Activated CD8-positive, alpha-beta memory T cell treated with anti-CD3 and anti-CD28 coated beads for 24 hours (primary cell): Measurements from ENCODE around the gene TTN.

ENCODE experiments used
- DNase-seq: peaks from one replicate; pipeline ENCODE4 v3.0.0-alpha.2; 2020

The TTN gene

GRCh38 chr2:178641498-178641897 is 165.7 kb downstream of the TTN start:
- DNase-seq = no peak

GRCh38 chr2:178635897-178636296 is 171.3 kb downstream of the TTN start:
- DNase-seq = no peak

GRCh38 chr2:178632729-178633128 is 174.5 kb downstream of the TTN start:
- DNase-seq = no peak

GRCh38 chr2:178630581-178630980 is 176.6 kb downstream of the TTN start:
- no peak for DNase-seq

- no peak for DNase-seq
Observed at GRCh38 chr2:178629463-178629862, 177.8 kb downstream of the TTN start.

- DNase-seq = no peak
Observed at GRCh38 chr2:178628605-178629004, 178.6 kb downstream of the TTN start.

- DNase-seq = no peak
Observed at GRCh38 chr2:178627401-178627800, 179.8 kb downstream of the TTN start.

- DNase-seq = no peak
Observed at GRCh38 chr2:178615969-178616368, 191.3 kb downstream of the TTN start.

GRCh38 chr2:178602901-178603300 is 204.3 kb downstream of the TTN start:
- DNase-seq = no peak

- DNase-seq = no peak
Observed at GRCh38 chr2:178592655-178593054, 214.6 kb downstream of the TTN start.

- no peak for DNase-seq
Observed at GRCh38 chr2:178589335-178589734, 217.9 kb downstream of the TTN start.

- no peak for DNase-seq
Observed at GRCh38 chr2:178584666-178585065, 222.6 kb downstream of the TTN start.

GRCh38 chr2:178579006-178579405 is 228.2 kb downstream of the TTN start:
- DNase-seq = no peak

- DNase-seq = no peak
Observed at GRCh38 chr2:178574789-178575188, 232.4 kb downstream of the TTN start.

GRCh38 chr2:178568227-178568626 is 239.0 kb downstream of the TTN start:
- no peak for DNase-seq

GRCh38 chr2:178553047-178553446 is 254.2 kb downstream of the TTN start:
- no peak for DNase-seq

GRCh38 chr2:178550352-178550751 is 256.9 kb downstream of the TTN start:
- no peak for DNase-seq

GRCh38 chr2:178542569-178542968 is 264.7 kb downstream of the TTN start:
- no peak for DNase-seq

- no peak for DNase-seq
Observed at GRCh38 chr2:178542161-178542560, 265.1 kb downstream of the TTN start.

- no peak for DNase-seq
Observed at GRCh38 chr2:178536037-178536436, 271.2 kb downstream of the TTN start.

GRCh38 chr2:178531168-178531567 is 276.1 kb downstream of the TTN start:
- DNase-seq = no peak

GRCh38 chr2:178530625-178531142 is 276.5 kb downstream of the TTN start:
- no peak for DNase-seq

GRCh38 chr2:178530131-178530530 is 277.1 kb downstream of the TTN start:
- DNase-seq = no peak

GRCh38 chr2:178529194-178529593 is 278.0 kb downstream of the TTN start:
- DNase-seq = no peak

- DNase-seq = no peak
Observed at GRCh38 chr2:178528647-178529046, 278.6 kb downstream of the TTN start.

- DNase-seq = no peak
Observed at GRCh38 chr2:178527592-178527991, 279.6 kb downstream of the TTN start.
